Measurements from ENCODE around the gene KLHDC10. TPM values are rescaled to one million over a fixed set of nuclear protein-coding genes. Genes with fewer than 3 reads are reported as not detected.

The KLHDC10 gene
- total and polyA plus RNA-seq, 2 of the 13 experiments (the other 11 are each of a cell fraction or from before 2014, with no cell fraction given) = 11.9 to 21.6 TPM

DNA sequence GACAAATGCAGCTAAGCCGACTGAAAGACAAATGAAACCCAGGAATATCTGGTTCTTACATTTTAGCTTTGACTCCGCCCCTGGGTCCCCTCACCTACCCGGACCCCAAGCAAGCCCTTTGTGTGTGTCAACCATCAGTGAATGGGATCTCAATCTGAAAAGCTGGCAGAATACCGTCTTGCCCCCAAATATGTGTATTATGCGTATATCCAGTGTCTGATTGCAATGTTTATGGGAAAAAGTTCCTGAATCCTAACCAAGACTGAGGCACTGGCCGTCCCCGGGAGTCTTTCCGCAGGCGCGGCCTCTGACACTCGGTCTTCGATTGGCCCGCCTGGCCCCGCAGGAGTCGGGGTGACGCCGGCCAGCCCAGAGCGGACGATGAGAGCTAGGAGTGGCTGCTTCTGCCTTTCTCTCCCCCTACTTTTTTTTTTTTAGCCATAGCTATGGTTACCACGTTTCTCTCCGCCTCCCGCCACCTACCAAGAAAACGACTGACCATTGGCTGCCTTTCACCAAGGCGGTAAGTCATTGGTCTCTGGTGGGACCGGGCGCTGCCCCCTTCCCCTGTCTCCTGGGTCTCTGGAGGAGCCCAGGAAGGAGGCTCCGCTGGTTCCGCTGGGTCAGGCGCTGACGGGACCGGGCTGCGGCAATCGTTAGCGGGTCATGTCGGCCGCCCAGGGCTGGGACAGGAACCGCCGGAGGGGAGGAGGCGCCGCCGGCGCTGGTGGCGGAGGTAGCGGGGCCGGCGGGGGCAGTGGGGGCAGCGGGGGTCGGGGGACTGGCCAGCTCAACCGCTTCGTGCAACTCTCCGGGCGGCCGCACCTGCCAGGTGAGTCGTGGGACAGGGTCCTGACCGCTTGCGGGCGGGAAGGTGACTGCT lies at the start of gene KLHDC10 (continued):
- TF ChIP-seq, protein P1, sequence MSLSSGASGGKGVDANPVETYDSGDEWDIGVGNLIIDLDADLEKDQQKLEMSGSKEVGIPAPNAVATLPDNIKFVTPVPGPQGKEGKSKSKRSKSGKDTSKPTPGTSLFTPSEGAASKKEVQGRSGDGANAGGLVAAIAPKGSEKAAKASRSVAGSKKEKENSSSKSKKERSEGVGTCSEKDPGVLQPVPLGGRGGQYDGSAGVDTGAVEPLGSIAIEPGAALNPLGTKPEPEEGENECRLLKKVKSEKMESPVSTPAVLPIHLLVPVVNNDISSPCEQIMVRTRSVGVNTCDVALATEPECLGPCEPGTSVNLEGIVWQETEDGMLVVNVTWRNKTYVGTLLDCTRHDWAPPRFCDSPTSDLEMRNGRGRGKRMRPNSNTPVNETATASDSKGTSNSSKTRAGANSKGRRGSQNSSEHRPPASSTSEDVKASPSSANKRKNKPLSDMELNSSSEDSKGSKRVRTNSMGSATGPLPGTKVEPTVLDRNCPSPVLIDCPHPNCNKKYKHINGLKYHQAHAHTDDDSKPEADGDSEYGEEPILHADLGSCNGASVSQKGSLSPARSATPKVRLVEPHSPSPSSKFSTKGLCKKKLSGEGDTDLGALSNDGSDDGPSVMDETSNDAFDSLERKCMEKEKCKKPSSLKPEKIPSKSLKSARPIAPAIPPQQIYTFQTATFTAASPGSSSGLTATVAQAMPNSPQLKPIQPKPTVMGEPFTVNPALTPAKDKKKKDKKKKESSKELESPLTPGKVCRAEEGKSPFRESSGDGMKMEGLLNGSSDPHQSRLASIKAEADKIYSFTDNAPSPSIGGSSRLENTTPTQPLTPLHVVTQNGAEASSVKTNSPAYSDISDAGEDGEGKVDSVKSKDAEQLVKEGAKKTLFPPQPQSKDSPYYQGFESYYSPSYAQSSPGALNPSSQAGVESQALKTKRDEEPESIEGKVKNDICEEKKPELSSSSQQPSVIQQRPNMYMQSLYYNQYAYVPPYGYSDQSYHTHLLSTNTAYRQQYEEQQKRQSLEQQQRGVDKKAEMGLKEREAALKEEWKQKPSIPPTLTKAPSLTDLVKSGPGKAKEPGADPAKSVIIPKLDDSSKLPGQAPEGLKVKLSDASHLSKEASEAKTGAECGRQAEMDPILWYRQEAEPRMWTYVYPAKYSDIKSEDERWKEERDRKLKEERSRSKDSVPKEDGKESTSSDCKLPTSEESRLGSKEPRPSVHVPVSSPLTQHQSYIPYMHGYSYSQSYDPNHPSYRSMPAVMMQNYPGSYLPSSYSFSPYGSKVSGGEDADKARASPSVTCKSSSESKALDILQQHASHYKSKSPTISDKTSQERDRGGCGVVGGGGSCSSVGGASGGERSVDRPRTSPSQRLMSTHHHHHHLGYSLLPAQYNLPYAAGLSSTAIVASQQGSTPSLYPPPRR (CRISPR knock-in tag; IDR thresholded peaks at IDR 0.05; ENCODE audit: borderline replicate concordance) = peak; percentile 45; the same call in 1 of the 2 replicates
- TF ChIP-seq, protein P2, sequence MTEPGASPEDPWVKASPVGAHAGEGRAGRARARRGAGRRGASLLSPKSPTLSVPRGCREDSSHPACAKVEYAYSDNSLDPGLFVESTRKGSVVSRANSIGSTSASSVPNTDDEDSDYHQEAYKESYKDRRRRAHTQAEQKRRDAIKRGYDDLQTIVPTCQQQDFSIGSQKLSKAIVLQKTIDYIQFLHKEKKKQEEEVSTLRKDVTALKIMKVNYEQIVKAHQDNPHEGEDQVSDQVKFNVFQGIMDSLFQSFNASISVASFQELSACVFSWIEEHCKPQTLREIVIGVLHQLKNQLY (CRISPR knock-in tag; IDR thresholded peaks at IDR 0.05) = no peak
- TF ChIP-seq CREB1 (IDR thresholded peaks at IDR 0.05) (peak; percentile 78), CREB1 (CRISPR knock-in tag; IDR thresholded peaks at IDR 0.05) (peak; percentile 89), ZBTB7B (CRISPR knock-in tag; IDR thresholded peaks at IDR 0.05) (peak; percentile 42; the same call in 1 of the 2 replicates), ZKSCAN1 (IDR thresholded peaks at IDR 0.05; ENCODE audit: low read length) (no peak), MTF1 (CRISPR knock-in tag; IDR thresholded peaks at IDR 0.05) (no peak), JUNB (CRISPR knock-in tag; IDR thresholded peaks at IDR 0.05; ENCODE audit: borderline replicate concordance) (no peak), ZNF337 (CRISPR knock-in tag; IDR thresholded peaks at IDR 0.05; ENCODE audit: borderline replicate concordance, low read depth) (no peak), ARNTL (CRISPR knock-in tag; IDR thresholded peaks at IDR 0.05) (peak; percentile 83), HNF4A (CRISPR knock-in tag; IDR thresholded peaks at IDR 0.05) (0 out of 2 replicates have a peak, but pooled peaks have one; percentile 31), TBX3 (IDR thresholded peaks at IDR 0.05; ENCODE audit: borderline replicate concordance) (peak; percentile 62; the same call in 1 of the 2 replicates), ZBTB8A (CRISPR knock-in tag; IDR thresholded peaks at IDR 0.05; ENCODE audit: borderline replicate concordance, low read depth) (no peak), CENPT (CRISPR knock-in tag; IDR thresholded peaks at IDR 0.05; ENCODE audit: low read depth) (no peak), ZNF292 (CRISPR knock-in tag; IDR thresholded peaks at IDR 0.05; ENCODE audit: borderline replicate concordance, low read depth) (no peak), ZNF230 (CRISPR knock-in tag; IDR thresholded peaks at IDR 0.05) (peak; percentile 63; the same call in 1 of the 2 replicates), ETV5 (CRISPR knock-in tag; IDR thresholded peaks at IDR 0.05; ENCODE audit: borderline replicate concordance) (peak; percentile 21; the same call in 1 of the 2 replicates)
- TF ChIP-seq, protein P3, sequence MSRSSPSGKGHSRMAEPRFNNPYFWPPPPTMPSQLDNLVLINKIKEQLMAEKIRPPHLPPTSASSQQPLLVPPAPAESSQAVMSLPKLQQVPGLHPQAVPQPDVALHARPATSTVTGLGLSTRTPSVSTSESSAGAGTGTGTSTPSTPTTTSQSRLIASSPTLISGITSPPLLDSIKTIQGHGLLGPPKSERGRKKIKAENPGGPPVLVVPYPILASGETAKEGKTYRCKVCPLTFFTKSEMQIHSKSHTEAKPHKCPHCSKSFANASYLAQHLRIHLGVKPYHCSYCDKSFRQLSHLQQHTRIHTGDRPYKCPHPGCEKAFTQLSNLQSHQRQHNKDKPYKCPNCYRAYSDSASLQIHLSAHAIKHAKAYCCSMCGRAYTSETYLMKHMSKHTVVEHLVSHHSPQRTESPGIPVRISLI (CRISPR knock-in tag; IDR thresholded peaks at IDR 0.05; ENCODE audit: borderline replicate concordance) = peak; percentile 100
- TF ChIP-seq, protein P4, sequence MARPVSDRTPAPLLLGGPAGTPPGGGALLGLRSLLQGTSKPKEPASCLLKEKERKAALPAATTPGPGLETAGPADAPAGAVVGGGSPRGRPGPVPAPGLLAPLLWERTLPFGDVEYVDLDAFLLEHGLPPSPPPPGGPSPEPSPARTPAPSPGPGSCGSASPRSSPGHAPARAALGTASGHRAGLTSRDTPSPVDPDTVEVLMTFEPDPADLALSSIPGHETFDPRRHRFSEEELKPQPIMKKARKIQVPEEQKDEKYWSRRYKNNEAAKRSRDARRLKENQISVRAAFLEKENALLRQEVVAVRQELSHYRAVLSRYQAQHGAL (CRISPR knock-in tag; IDR thresholded peaks at IDR 0.05; ENCODE audit: not compliant biosample characterization) = no peak
- TF ChIP-seq, protein P5, sequence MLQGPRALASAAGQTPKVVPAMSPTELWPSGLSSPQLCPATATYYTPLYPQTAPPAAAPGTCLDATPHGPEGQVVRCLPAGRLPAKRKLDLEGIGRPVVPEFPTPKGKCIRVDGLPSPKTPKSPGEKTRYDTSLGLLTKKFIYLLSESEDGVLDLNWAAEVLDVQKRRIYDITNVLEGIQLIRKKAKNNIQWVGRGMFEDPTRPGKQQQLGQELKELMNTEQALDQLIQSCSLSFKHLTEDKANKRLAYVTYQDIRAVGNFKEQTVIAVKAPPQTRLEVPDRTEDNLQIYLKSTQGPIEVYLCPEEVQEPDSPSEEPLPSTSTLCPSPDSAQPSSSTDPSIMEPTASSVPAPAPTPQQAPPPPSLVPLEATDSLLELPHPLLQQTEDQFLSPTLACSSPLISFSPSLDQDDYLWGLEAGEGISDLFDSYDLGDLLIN (CRISPR knock-in tag; IDR thresholded peaks at IDR 0.05; ENCODE audit: borderline replicate concordance) = no peak
